Cortex of kidney (tissue), 1 donor: ENCODE data around the gene TREML4.

Experiments
- DNase-seq: peaks from one replicate; lab custom pipeline; 2025; lab: John Stamatoyannopoulos, UW

The TREML4 gene

GRCh38 chr6:41255110-41255509, 27.0 kb downstream of the TREML4 start:
- DNase-seq: no peak

- no peak for DNase-seq
These were observed 27.6 kb downstream of the TREML4 start for GRCh38 chr6:41255638-41256246.

- no peak for DNase-seq
These were observed 28.2 kb downstream of the TREML4 start for GRCh38 chr6:41256383-41256782.

- no peak for DNase-seq
These were observed 29.4 kb downstream of the TREML4 start for GRCh38 chr6:41257369-41258195.

- no peak for DNase-seq
These were observed 30.0 kb downstream of the TREML4 start for GRCh38 chr6:41258196-41258493.

GRCh38 chr6:41262401-41262800, 34.3 kb downstream of the TREML4 start:
- DNase-seq: no peak

- no peak for DNase-seq
These were observed 35.1 kb downstream of the TREML4 start for GRCh38 chr6:41263267-41263666.

- no peak for DNase-seq
These were observed 38.4 kb downstream of the TREML4 start for GRCh38 chr6:41266541-41266940.

- no peak for DNase-seq
These were observed 40.3 kb downstream of the TREML4 start for GRCh38 chr6:41268478-41268877.

GRCh38 chr6:41269166-41269565, 41.0 kb downstream of the TREML4 start:
- DNase-seq: no peak

GRCh38 chr6:41269716-41270115, 41.6 kb downstream of the TREML4 start:
- DNase-seq: no peak

GRCh38 chr6:41271901-41272395, 43.8 kb downstream of the TREML4 start:
- DNase-seq: no peak

- DNase-seq: no peak
These were observed 44.6 kb downstream of the TREML4 start for GRCh38 chr6:41272591-41273240.

- DNase-seq: no peak
These were observed 45.6 kb downstream of the TREML4 start for GRCh38 chr6:41273714-41274113.

GRCh38 chr6:41274256-41274655, 46.1 kb downstream of the TREML4 start:
- no peak for DNase-seq

- no peak for DNase-seq
These were observed 47.3 kb downstream of the TREML4 start for GRCh38 chr6:41275489-41275888.

GRCh38 chr6:41277605-41278004, 49.5 kb downstream of the TREML4 start:
- DNase-seq: no peak

- DNase-seq: no peak
These were observed 50.7 kb downstream of the TREML4 start for GRCh38 chr6:41278699-41279405.

- no peak for DNase-seq
These were observed 52.4 kb downstream of the TREML4 start for GRCh38 chr6:41280381-41281057.

- no peak for DNase-seq
These were observed 55.5 kb downstream of the TREML4 start for GRCh38 chr6:41283600-41283999.

- DNase-seq: no peak
These were observed 56.6 kb downstream of the TREML4 start for GRCh38 chr6:41284726-41285125.
